Vagina (tissue), 2 donors: ENCODE measurements around the gene PHKB.

Experiments used
- POLR2A ChIP-seq, 2 donors: fragments of 450-650 bp; IDR thresholded peaks; one replicate each; pipeline ENCODE4 v1.6.1; 2017; ENCODE audit warnings: antibody characterized with exemption in 2 of 2, mild to moderate bottlenecking in 2 of 2, moderate library complexity in 2 of 2
- POLR2AphosphoS5 ChIP-seq, 2 donors: sonication (generic); formaldehyde crosslinking; IDR thresholded peaks; one replicate each; pipeline ENCODE4 v1.9.0; 2017; ENCODE audit warnings: antibody characterized with exemption in 2 of 2, mild to moderate bottlenecking in 2 of 2, low read depth in 1 of 2; ENCODE audit not compliant: insufficient read depth in 1 of 2

DNA sequence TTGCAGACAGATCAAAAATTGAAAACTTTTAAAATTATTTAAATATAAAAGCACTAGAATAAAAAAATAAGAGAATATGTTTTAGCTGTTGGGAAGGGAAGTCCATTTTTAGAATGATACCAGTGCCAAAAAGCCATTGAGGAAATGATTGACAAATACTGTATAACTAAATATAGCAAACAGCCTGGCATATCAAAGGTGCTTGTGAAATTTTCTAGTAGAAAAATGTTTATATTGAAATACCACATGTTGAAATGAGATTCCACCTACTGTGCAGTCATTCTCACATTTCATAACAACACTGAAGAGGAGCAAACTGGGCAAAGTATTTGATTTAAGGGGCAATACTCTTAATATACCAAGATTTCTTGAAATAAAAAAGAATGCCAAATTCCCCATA, 183.5 kb downstream of the PHKB start:
- TF ChIP-seq POLR2A (IDR thresholded peaks at IDR 0.05) (no peak), POLR2AphosphoS5 (IDR thresholded peaks at IDR 0.05; ENCODE audit: insufficient read depth in 1 of 2, low read depth in 1 of 2) (no peak)
